ENCODE measurements around the gene MAGI3. TPM values are rescaled to one million over a fixed set of nuclear protein-coding genes. Genes with fewer than 3 reads are reported as not detected.

MAGI3 gene
- total RNA-seq, 1 donor from 2014 or later: 6.3 TPM

GRCh38 chr1:113630340-113631327 is 240.3 kb downstream of the MAGI3 start:
- Histone ChIP-seq H3K27me3 (ENCODE audit: control insufficient read depth, insufficient read depth, low read length) (no peaks in the 10 kb centered on the region), H3K4me3 (ENCODE audit: low read depth, low read length) (no peak overlapping the region), H3K36me3 (ENCODE audit: control insufficient read depth, insufficient read depth, low read length) (no peaks in the 10 kb centered on the region)
- FAIRE-seq (peak; percentile 13), DNase-seq (ENCODE audit: low read depth) (no peak)
- no peak for TF ChIP-seq CTCF (IDR thresholded peaks at IDR 0.05; ENCODE audit: insufficient read depth, low read length, severe bottlenecking)

- TF ChIP-seq CTCF (IDR thresholded peaks at IDR 0.05; ENCODE audit: insufficient read depth, low read length, severe bottlenecking): no peak
- no peak for DNase-seq (ENCODE audit: low read depth)
- H3K4me3 ChIP-seq (ENCODE audit: low read depth, low read length): no peak overlapping the region
- H3K36me3 ChIP-seq (ENCODE audit: control insufficient read depth, insufficient read depth, low read length): no peaks in the 10 kb centered on the region
- no peak for FAIRE-seq
- no peaks in the 10 kb centered on the region for H3K27me3 ChIP-seq (ENCODE audit: control insufficient read depth, insufficient read depth, low read length)
Observed at GRCh38 chr1:113641396-113641795, 251.1 kb downstream of the MAGI3 start.

- TF ChIP-seq CTCF (IDR thresholded peaks at IDR 0.05; ENCODE audit: insufficient read depth, low read length, severe bottlenecking): no peak
- no peaks in the 10 kb centered on the region for H3K27me3 ChIP-seq (ENCODE audit: control insufficient read depth, insufficient read depth, low read length)
- FAIRE-seq: no peak
Observed at GRCh38 chr1:113647164-113647563, 256.8 kb downstream of the MAGI3 start.

GRCh38 chr1:113648478-113648877 is 258.2 kb downstream of the MAGI3 start:
- DNase-seq (ENCODE audit: low read depth): no peak
- Histone ChIP-seq H3K27me3 (ENCODE audit: control insufficient read depth, insufficient read depth, low read length) (no peaks in the 10 kb centered on the region), H3K4me3 (ENCODE audit: low read depth, low read length) (no peak overlapping the region), H3K36me3 (ENCODE audit: control insufficient read depth, insufficient read depth, low read length) (no peaks in the 10 kb centered on the region)
- no peak for TF ChIP-seq CTCF (IDR thresholded peaks at IDR 0.05; ENCODE audit: insufficient read depth, low read length, severe bottlenecking)
- FAIRE-seq: no peak

More at GRCh38 chr1:113647164-113647563, 256.8 kb downstream of the MAGI3 start:
- no peak for DNase-seq (ENCODE audit: low read depth)
- no peaks in the 10 kb centered on the region for H3K36me3 ChIP-seq (ENCODE audit: control insufficient read depth, insufficient read depth, low read length)
- no peak overlapping the region for H3K4me3 ChIP-seq (ENCODE audit: low read depth, low read length)

DNA sequence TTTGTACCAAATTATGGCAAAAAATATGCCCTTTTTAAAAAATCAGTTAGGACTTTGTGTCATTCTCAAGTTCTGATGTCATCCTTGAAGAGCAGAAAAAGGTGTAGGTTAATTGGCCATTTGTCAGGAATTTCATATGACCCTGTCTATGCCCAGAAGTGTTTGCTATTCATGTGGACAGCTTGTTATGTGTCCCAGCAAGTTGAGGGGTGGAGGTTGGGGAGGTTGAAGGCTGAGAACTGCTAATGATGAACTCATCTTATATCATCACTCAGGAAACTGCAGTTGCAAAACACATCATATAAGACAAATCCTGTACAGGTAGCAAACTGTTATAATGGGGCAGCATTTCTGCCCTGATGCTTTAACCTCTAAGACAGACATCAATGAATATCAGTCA is 262.5 kb downstream of the MAGI3 start:
- H3K4me3 ChIP-seq (ENCODE audit: low read depth, low read length): no peak overlapping the region
- TF ChIP-seq CTCF (IDR thresholded peaks at IDR 0.05; ENCODE audit: insufficient read depth, low read length, severe bottlenecking): no peak
- no peaks in the 10 kb centered on the region for H3K36me3 ChIP-seq (ENCODE audit: control insufficient read depth, insufficient read depth, low read length)
- H3K27me3 ChIP-seq (ENCODE audit: control insufficient read depth, insufficient read depth, low read length): no peaks in the 10 kb centered on the region
- FAIRE-seq: peak; percentile 80
- peak; percentile 97 for DNase-seq (ENCODE audit: low read depth)

All from bronchial epithelial cell (primary cell).